Endodermal cell (in vitro differentiated cells): ENCODE data around the gene ZFYVE27. TPM values are rescaled to one million over a fixed set of nuclear protein-coding genes. Genes with fewer than 3 reads are reported as not detected.

ENCODE experiments used
- DNase-seq: peaks from one replicate; pipeline ENCODE4 v3.0.0-alpha.2; 2017
- H3K27ac ChIP-seq: 2 replicates; pipeline ENCODE4 v1.5.1; 2013; ENCODE audit warnings: mild to moderate bottlenecking, low read depth, low read length, moderate library complexity
- H3K27me3 ChIP-seq: 2 replicates; pipeline ENCODE4 v1.6.1; 2013; ENCODE audit warnings: mild to moderate bottlenecking, low read length, moderate library complexity; ENCODE audit not compliant: insufficient read depth, control insufficient read depth, poor library complexity, severe bottlenecking
- H3K36me3 ChIP-seq: 2 replicates; pipeline ENCODE4 v1.7.0; 2013; ENCODE audit warnings: mild to moderate bottlenecking, low read length, moderate library complexity; ENCODE audit not compliant: control insufficient read depth, insufficient read depth
- H3K4me1 ChIP-seq: one replicate; pipeline ENCODE4 v1.7.0; 2013; ENCODE audit warnings: low read length; ENCODE audit not compliant: control insufficient read depth, insufficient read depth
- H3K4me3 ChIP-seq: 2 replicates; pipeline ENCODE4 v1.5.1; 2013; ENCODE audit warnings: mild to moderate bottlenecking, low read length, moderate library complexity
- H3K9ac ChIP-seq: 2 replicates; pipeline ENCODE4 v1.6.1; 2013; ENCODE audit warnings: mild to moderate bottlenecking, low read length, moderate library complexity; ENCODE audit not compliant: poor library complexity, severe bottlenecking; ENCODE audit errors: extremely low read depth
- H3K9me3 ChIP-seq: 2 replicates; pipeline ENCODE4 v1.6.1; 2013; ENCODE audit warnings: mild to moderate bottlenecking, low read length, moderate library complexity; ENCODE audit not compliant: control insufficient read depth
- H3K27ac Mint-ChIP-seq: 2 replicates; pipeline ENCODE4 v1.8.0; 2020; ENCODE audit warnings: mixed read lengths
- H3K27me3 Mint-ChIP-seq: 2 replicates; pipeline ENCODE4 v1.8.0; 2021; ENCODE audit warnings: mild to moderate bottlenecking, mixed read lengths; ENCODE audit not compliant: insufficient read depth
- H3K36me3 Mint-ChIP-seq: 2 replicates; pipeline ENCODE4 v1.8.0; 2020; ENCODE audit warnings: low read depth, mixed read lengths
- H3K4me1 Mint-ChIP-seq: 2 replicates; pipeline ENCODE4 v1.8.0; 2020; ENCODE audit warnings: mixed read lengths
- H3K4me3 Mint-ChIP-seq: 2 replicates; pipeline ENCODE4 v1.8.0; 2020; ENCODE audit warnings: mild to moderate bottlenecking, moderate library complexity, mixed read lengths
- H3K9me3 Mint-ChIP-seq: 2 replicates; pipeline ENCODE4 v1.8.0; 2020; ENCODE audit warnings: mild to moderate bottlenecking, mixed read lengths
- WGBS, 2 experiments: methylation state at CpG; one replicate each; pipeline versions ENCODE4 v1.1.5 to v1.1.7; 2013; ENCODE audit warnings: missing lambda C conversion rate in 2 of 2, mixed read lengths in 1 of 2; ENCODE audit not compliant: insufficient coverage in 1 of 2, insufficient read length in 1 of 2; 5-methylcytosine and 5-hydroxymethylcytosine counted together
- total RNA-seq, 2 donors: library from RNA; stranded (reverse); fragmentation: NEBNext Ultra II Directional in 1 of 2; extraction: Animal tissue kit (Norgen Biotek cat#: 25700) in 1 of 2; gene quantifications; 2 replicates in 1 of 2; 3 replicates in 1 of 2; pipeline ENCODE4 v1.2.1, GENCODE V29; 2021
- TF ChIP-seq, protein P1 (sequence below): fragments of 200-600 bp; sonication (generic); conservative IDR thresholded peaks from 2 replicates; pipeline ENCODE4 v1.5.0; 2021; ENCODE audit warnings: antibody characterized with exemption, mild to moderate bottlenecking

ZFYVE27 gene
- total RNA-seq, 2 donors from 2014 or later: 33.5 to 36.3 TPM

DNA sequence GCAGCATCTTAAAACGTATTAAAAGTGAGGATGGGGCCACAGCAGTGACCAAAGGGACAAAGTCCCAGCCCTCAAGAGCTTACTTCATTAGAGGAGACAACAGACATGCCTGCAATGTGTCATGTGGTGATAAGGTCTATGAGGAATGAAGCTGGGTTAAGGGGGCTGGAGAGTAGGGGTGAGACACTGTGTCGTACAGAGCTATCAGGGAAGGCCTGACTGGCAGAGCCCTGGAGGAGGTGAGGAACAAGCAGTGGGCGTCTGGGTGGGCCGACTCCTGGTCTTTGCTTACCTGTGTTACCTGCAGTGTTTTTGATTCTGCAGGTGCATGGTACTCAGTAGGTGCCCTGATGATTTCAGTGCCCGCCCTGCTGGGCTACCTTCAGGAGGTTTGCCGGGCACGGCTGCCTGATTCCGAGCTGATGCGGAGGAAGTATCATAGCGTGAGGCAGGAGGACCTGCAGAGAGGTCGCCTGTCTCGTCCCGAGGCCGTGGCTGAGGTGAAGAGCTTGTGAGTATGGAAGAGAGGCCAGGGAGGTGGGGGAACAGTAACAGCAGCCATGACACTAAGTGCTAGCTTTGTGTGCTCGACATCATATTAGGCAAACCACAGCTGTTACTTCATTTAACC lies 7.6 kb downstream of the ZFYVE27 start:
- 94 to 96% methylated on average over 12 to 15 of the region's 15 CpGs for WGBS, 2 experiments
- Histone ChIP-seq H3K9me3 (no peaks in the 10 kb centered on the region), H3K27me3 (no peaks in the 10 kb centered on the region), H3K9ac (no peak overlapping the region), H3K4me1 (peaks cover 9% of the 10 kb centered on the region), H3K36me3 (peaks cover 73% of the 10 kb centered on the region), H3K4me3 (no peak overlapping the region), H3K27ac (no peak overlapping the region)
- peaks cover 12% of the 10 kb centered on the region for H3K4me1 Mint-ChIP-seq
- H3K36me3 Mint-ChIP-seq: peaks cover 69% of the 10 kb centered on the region
- no peak overlapping the region for H3K4me3 Mint-ChIP-seq
- no peak overlapping the region for H3K27ac Mint-ChIP-seq
- DNase-seq: no peak
- TF ChIP-seq, protein P1, sequence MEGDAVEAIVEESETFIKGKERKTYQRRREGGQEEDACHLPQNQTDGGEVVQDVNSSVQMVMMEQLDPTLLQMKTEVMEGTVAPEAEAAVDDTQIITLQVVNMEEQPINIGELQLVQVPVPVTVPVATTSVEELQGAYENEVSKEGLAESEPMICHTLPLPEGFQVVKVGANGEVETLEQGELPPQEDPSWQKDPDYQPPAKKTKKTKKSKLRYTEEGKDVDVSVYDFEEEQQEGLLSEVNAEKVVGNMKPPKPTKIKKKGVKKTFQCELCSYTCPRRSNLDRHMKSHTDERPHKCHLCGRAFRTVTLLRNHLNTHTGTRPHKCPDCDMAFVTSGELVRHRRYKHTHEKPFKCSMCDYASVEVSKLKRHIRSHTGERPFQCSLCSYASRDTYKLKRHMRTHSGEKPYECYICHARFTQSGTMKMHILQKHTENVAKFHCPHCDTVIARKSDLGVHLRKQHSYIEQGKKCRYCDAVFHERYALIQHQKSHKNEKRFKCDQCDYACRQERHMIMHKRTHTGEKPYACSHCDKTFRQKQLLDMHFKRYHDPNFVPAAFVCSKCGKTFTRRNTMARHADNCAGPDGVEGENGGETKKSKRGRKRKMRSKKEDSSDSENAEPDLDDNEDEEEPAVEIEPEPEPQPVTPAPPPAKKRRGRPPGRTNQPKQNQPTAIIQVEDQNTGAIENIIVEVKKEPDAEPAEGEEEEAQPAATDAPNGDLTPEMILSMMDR: no peak
- H3K9me3 Mint-ChIP-seq: no peaks in the 10 kb centered on the region
- no peaks in the 10 kb centered on the region for H3K27me3 Mint-ChIP-seq

DNA sequence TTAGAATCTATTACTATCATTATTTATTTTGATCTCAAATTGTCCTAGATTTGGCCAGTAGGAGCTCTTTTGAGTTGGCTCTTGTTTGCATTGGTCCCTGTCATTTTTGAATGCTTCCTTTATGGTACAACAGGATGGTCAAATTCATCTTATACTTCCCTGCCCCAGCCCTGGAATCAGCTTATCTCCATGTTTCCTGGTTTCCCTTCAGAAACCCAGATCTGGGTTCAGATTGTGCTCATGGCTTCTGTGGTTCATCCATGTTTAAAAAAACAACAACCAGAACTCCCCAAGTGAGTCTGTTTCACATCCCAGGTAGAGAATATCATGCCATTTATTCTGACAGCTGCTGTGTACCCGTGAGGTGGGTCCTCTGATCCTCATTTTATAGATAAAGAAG lies 10.6 kb downstream of the ZFYVE27 start:
- Mint-ChIP-seq H3K4me1 (no peaks in the 10 kb centered on the region), H3K9me3 (no peaks in the 10 kb centered on the region), H3K36me3 (peaks cover 72% of the 10 kb centered on the region), H3K27me3 (no peaks in the 10 kb centered on the region), H3K4me3 (no peak overlapping the region), H3K27ac (no peak overlapping the region)
- Histone ChIP-seq H3K9ac (no peak overlapping the region), H3K27ac (no peak overlapping the region), H3K9me3 (no peaks in the 10 kb centered on the region), H3K27me3 (no peaks in the 10 kb centered on the region), H3K4me1 (peaks cover 9% of the 10 kb centered on the region), H3K36me3 (peaks cover 91% of the 10 kb centered on the region), H3K4me3 (no peak overlapping the region)
- DNase-seq: no peak
- TF ChIP-seq, protein P1: no peak
- 97 to 100% methylated on average over 1 of the region's 1 CpG for WGBS, 2 experiments

DNA sequence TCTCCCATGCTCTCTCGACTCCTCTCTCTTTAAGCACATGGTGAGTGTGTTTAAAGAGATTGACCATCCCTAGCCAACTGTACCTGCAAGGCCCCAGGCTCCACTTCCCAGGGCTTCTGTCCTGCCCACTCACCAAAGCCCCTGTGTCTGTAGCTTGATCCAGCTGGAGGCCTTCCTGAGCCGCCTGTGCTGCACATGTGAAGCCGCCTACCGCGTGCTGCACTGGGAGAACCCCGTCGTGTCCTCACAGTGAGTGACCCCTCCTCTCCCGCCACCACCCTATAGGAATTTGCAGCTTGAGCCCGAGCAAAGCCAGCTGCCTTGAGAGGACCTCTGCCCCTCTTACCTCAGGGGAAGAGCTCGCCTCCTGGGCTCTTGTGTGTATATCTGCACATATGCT lies 11.2 kb downstream of the ZFYVE27 start:
- H3K9ac ChIP-seq: no peak overlapping the region
- Mint-ChIP-seq H3K27me3 (no peaks in the 10 kb centered on the region), H3K36me3 (peaks cover 72% of the 10 kb centered on the region), H3K9me3 (no peaks in the 10 kb centered on the region), H3K4me3 (no peak overlapping the region), H3K27ac (peak overlapping the region; percentile 59), H3K4me1 (peaks cover under 1% of the 10 kb centered on the region)
- WGBS, 2 experiments: 95 to 98% methylated on average over 8 to 10 of the region's 10 CpGs
- no peaks in the 10 kb centered on the region for H3K9me3 ChIP-seq
- H3K4me3 ChIP-seq: no peak overlapping the region
- peaks cover 5% of the 10 kb centered on the region for H3K4me1 ChIP-seq
- H3K27ac ChIP-seq: no peak overlapping the region
- DNase-seq: no peak
- H3K27me3 ChIP-seq: no peaks in the 10 kb centered on the region
- peaks cover 89% of the 10 kb centered on the region for H3K36me3 ChIP-seq
- TF ChIP-seq, protein P1: no peak
